HepG2 (cell line): ENCODE data around the gene PSMD1. TPM values are rescaled to one million over a fixed set of nuclear protein-coding genes. Genes with fewer than 3 reads are reported as not detected.
A peak's percentile ranks its signal among the peaks of the same experiment; 100 is the strongest.

Source experiments
- ATAC-seq: fragments of 200-7000 bp; cut with Tn5 transposase; 3 replicates; pipeline ENCODE4 v1.9.1; 2020; ENCODE audit warnings: mild to moderate bottlenecking, moderate library complexity
- BruUV-seq: library from RNA; stranded (reverse); fragments of 400-500 nt; replicated peaks from 2 replicates; lab custom pipeline; 2021; lab: Mats Ljungman, UMichigan
- CTCF ChIA-PET: fragments of 300-600 bp; formaldehyde crosslinking; extraction: SDS; loops from one replicate; lab custom pipeline; 2021; ENCODE audit warnings: low total read pairs, inconsistent platforms, low intra/inter-chr PET ratio; lab: Yijun Ruan, JAX
- POLR2A ChIA-PET: fragments of 350-600 bp; sonication (Branson Sonifier 250); formaldehyde crosslinking; loops from one replicate; lab custom pipeline; 2020; ENCODE audit warnings: antibody characterized with exemption, inconsistent platforms; lab: Yijun Ruan, JAX
- DNase-seq: peaks from one replicate; pipeline ENCODE4 v3.0.0-alpha.2; 2015; ENCODE audit warnings: low spot score
- FAIRE-seq: peaks from 3 replicates; lab custom pipeline; 2011; peaks lifted over from hg19 to GRCh38; lab: Jason Lieb, UNC
- H2AFZ ChIP-seq: one replicate; pipeline ENCODE4 v1.6.1; 2011; ENCODE audit warnings: low read length, inconsistent platforms
- H3K27ac ChIP-seq: fragments of 300-600 bp; 3 replicates; pipeline ENCODE4 v1.8.0; 2011; ENCODE audit warnings: mixed run types, mild to moderate bottlenecking, mixed read lengths, low read length, inconsistent platforms; ENCODE audit not compliant: insufficient read depth; ENCODE audit errors: extremely low read length
- H3K27me3 ChIP-seq, 2 experiments: fragments of 200-600 bp in 1 of 2; 2 replicates in 1 of 2; 3 replicates in 1 of 2; pipeline versions ENCODE4 v1.6.0 to v1.8.0; 2011; ENCODE audit warnings: low read length in 2 of 2, mild to moderate bottlenecking in 2 of 2, moderate library complexity in 2 of 2, inconsistent platforms in 1 of 2; ENCODE audit not compliant: insufficient read depth in 2 of 2, control insufficient read depth in 1 of 2
- H3K36me3 ChIP-seq, 2 experiments: fragments of 200-600 bp in 1 of 2; replicated peaks in 1 of 2; 2 replicates in 1 of 2; 3 replicates in 1 of 2; pipeline versions ENCODE4 v1.5.1 to v1.8.0; 2011; ENCODE audit warnings: low read length in 2 of 2, inconsistent platforms in 1 of 2; ENCODE audit not compliant: insufficient read depth in 2 of 2, control insufficient read depth in 1 of 2
- H3K4me1 ChIP-seq: 2 replicates; pipeline ENCODE4 v1.5.1; 2012; ENCODE audit warnings: low read length, inconsistent platforms; ENCODE audit not compliant: insufficient read depth
- H3K4me2 ChIP-seq: 2 replicates; pipeline ENCODE4 v1.6.0; 2011; ENCODE audit warnings: low read depth, low read length, inconsistent platforms
- H3K4me3 ChIP-seq, 3 experiments: fragments of 200-600 bp in 1 of 3; sonication (generic), shearing (Covaris generic) in 1 of 3; replicated peaks in 1 of 3; 2 replicates each; pipeline ENCODE4 v1.5.1; 2011 to 2016; ENCODE audit warnings: low read length in 3 of 3, inconsistent platforms in 2 of 3, low read depth in 2 of 3, mild to moderate bottlenecking in 2 of 3, control low read depth in 1 of 3, mixed read lengths in 1 of 3; ENCODE audit not compliant: insufficient read depth in 1 of 3
- H3K79me2 ChIP-seq: one replicate; pipeline ENCODE4 v1.6.1; 2011; ENCODE audit warnings: low read length, inconsistent platforms; ENCODE audit not compliant: insufficient read depth
- H3K9ac ChIP-seq: 2 replicates; pipeline ENCODE4 v1.6.0; 2011; ENCODE audit warnings: mild to moderate bottlenecking, low read depth, low read length, inconsistent platforms; ENCODE audit not compliant: insufficient read depth
- H3K9me3 ChIP-seq: 2 replicates; pipeline ENCODE4 v1.5.1; 2012; ENCODE audit warnings: mild to moderate bottlenecking, low read length
- H4K20me1 ChIP-seq: 2 replicates; pipeline ENCODE4 v1.6.0; 2011; ENCODE audit warnings: inconsistent platforms, mild to moderate bottlenecking, low read length, moderate library complexity; ENCODE audit not compliant: insufficient read depth
- DPF2 ChIP-seq: sonication (generic); formaldehyde crosslinking; IDR thresholded peaks from 2 replicates; pipeline ENCODE4 v1.4.0; 2020; ENCODE audit warnings: mild to moderate bottlenecking, low read depth, missing genetic modification reagents, borderline replicate concordance
- GTF3A ChIP-seq: sonication (generic); formaldehyde crosslinking; conservative IDR thresholded peaks from 2 replicates; pipeline ENCODE4 v1.4.0; 2020; ENCODE audit warnings: mild to moderate bottlenecking, missing genetic modification reagents
- ISL2 ChIP-seq: sonication (generic); formaldehyde crosslinking; IDR thresholded peaks from 2 replicates; pipeline ENCODE4 v1.5.0; 2020; ENCODE audit warnings: missing genetic modification reagents
- NCOA2 ChIP-seq: sonication (generic); formaldehyde crosslinking; IDR thresholded peaks from 2 replicates; pipeline ENCODE4 v1.8.0; 2022; ENCODE audit warnings: inconsistent platforms
- NFE2 ChIP-seq: sonication (generic); formaldehyde crosslinking; IDR thresholded peaks from 2 replicates; pipeline ENCODE4 v1.4.0; 2020; ENCODE audit warnings: missing genetic modification reagents
- PPARG ChIP-seq: conservative IDR thresholded peaks from 2 replicates; pipeline ENCODE4 v1.6.1; 2016; ENCODE audit warnings: missing biosample characterization, missing genetic modification reagents
- RARG ChIP-seq: sonication (generic); formaldehyde crosslinking; IDR thresholded peaks from 2 replicates; pipeline ENCODE4 v1.4.0; 2020; ENCODE audit warnings: low read depth, mild to moderate bottlenecking, missing genetic modification reagents
- SOX6 ChIP-seq, 2 experiments: fragments of 450-650 bp in 1 of 2; sonication (generic) in 1 of 2; formaldehyde crosslinking in 1 of 2; IDR thresholded peaks; 2 replicates each; pipeline versions ENCODE4 v1.4.0 to v1.6.1; 2017 to 2020; ENCODE audit warnings: antibody characterized with exemption in 1 of 2, mild to moderate bottlenecking in 1 of 2, missing genetic modification reagents in 1 of 2
- SP140L ChIP-seq: sonication (generic); formaldehyde crosslinking; IDR thresholded peaks from 2 replicates; pipeline ENCODE4 v1.4.0; 2020; ENCODE audit warnings: missing genetic modification reagents, borderline replicate concordance
- ZC3H4 ChIP-seq: sonication (generic); formaldehyde crosslinking; IDR thresholded peaks from 2 replicates; pipeline ENCODE4 v1.4.0; 2020; ENCODE audit warnings: missing genetic modification reagents, borderline replicate concordance
- ZFP91 ChIP-seq: sonication (generic); formaldehyde crosslinking; IDR thresholded peaks from 2 replicates; pipeline ENCODE4 v1.9.0; 2022; ENCODE audit warnings: missing genetic modification reagents, mild to moderate bottlenecking, borderline replicate concordance
- ZNF3 ChIP-seq: IDR thresholded peaks from 2 replicates; pipeline ENCODE4 v1.7.0; 2017; ENCODE audit warnings: inconsistent platforms
- ZNF484 ChIP-seq: sonication (generic); formaldehyde crosslinking; IDR thresholded peaks from 2 replicates; pipeline ENCODE4 v1.5.1; 2020; ENCODE audit warnings: mild to moderate bottlenecking, low read depth, missing genetic modification reagents, borderline replicate concordance
- ZNF639 ChIP-seq: conservative IDR thresholded peaks from 2 replicates; pipeline ENCODE4 v1.6.1; 2018; ENCODE audit warnings: missing genetic modification reagents
- WGBS: methylation state at CpG from one replicate; pipeline ENCODE4 v1.1.6; 2017; ENCODE audit warnings: low lambda C conversion rate; 5-methylcytosine and 5-hydroxymethylcytosine counted together
- in situ Hi-C: cut with HindIII; loops from 2 replicates; pipeline ENCODE4 v1.10.0; 2017; ENCODE audit warnings: low pct_unique_long_range_greater_than_20kb; ENCODE audit not compliant: extremely low pct_ligation_motif_present
- intact Hi-C: fragments of 100-400 bp; cut with micrococcal nuclease; formaldehyde crosslinking; loops from one replicate; pipeline ENCODE4 v1.10.0; 2022; ENCODE audit not compliant: unreplicated experiment
- polyA plus RNA-seq, 8 experiments: library from polyadenylated mRNA; depleted of rRNA in 3 of 8; stranded (reverse) in 7 of 8; unstranded in 1 of 8; fragments of >200 nt; fragmentation: Illumina TruSeq in 4 of 8; extraction: Trizol in 4 of 8; gene quantifications; 2 replicates each; pipeline versions ENCODE4 v1.2.1 to v1.2.3, GENCODE V29; 2011 to 2016; ENCODE audit warnings: low read depth in 4 of 8, missing spikeins in 1 of 8, mixed read lengths in 1 of 8; ENCODE audit not compliant: insufficient read depth in 1 of 8
- total RNA-seq, 5 experiments: library from RNA; depleted of rRNA; stranded (reverse); fragments of >200 nt; fragmentation: Illumina TruSeq; extraction: Trizol; gene quantifications; 2 replicates each; pipeline ENCODE4 v1.2.3, GENCODE V29; 2016; ENCODE audit warnings: low read depth in 1 of 5
- TF ChIP-seq, protein P1 (sequence below): sonication (generic); IDR thresholded peaks from 2 replicates; pipeline ENCODE4 v1.6.1; 2016; ENCODE audit warnings: low read depth, borderline replicate concordance
- TF ChIP-seq, protein P2 (sequence below), 2 experiments: sonication (generic) in 1 of 2; formaldehyde crosslinking in 1 of 2; IDR thresholded peaks; 2 replicates each; pipeline versions ENCODE4 v1.5.1 to v1.6.1; 2011 to 2020; ENCODE audit warnings: borderline replicate concordance in 1 of 2, low read depth in 1 of 2, low read length in 1 of 2, mild to moderate bottlenecking in 1 of 2, missing genetic modification reagents in 1 of 2, moderate library complexity in 1 of 2

PSMD1 gene
- total and polyA plus RNA-seq, 2 of the 13 experiments (the other 11 are each of a cell fraction or from before 2014, with no cell fraction given), result 136 to 191 TPM

GRCh38 chr2:231100990-231101389 is 44.3 kb downstream of the PSMD1 start (continued):
- TF ChIP-seq GTF3A (CRISPR knock-in tag), result 0 out of 2 replicates have a peak, but pooled peaks have one; percentile 18
- peak; percentile 47; the same call in 1 of the 2 replicates for TF ChIP-seq NCOA2
- no peak for TF ChIP-seq ZC3H4 (CRISPR knock-in tag)
- 0 out of 2 replicates have a peak, but pooled peaks have one; percentile 17 for TF ChIP-seq ZFP91
- TF ChIP-seq NFE2 (CRISPR knock-in tag), result no peak
- TF ChIP-seq DPF2 (CRISPR knock-in tag), result 0 out of 2 replicates have a peak, but pooled peaks have one; percentile 40
- TF ChIP-seq, protein P1, sequence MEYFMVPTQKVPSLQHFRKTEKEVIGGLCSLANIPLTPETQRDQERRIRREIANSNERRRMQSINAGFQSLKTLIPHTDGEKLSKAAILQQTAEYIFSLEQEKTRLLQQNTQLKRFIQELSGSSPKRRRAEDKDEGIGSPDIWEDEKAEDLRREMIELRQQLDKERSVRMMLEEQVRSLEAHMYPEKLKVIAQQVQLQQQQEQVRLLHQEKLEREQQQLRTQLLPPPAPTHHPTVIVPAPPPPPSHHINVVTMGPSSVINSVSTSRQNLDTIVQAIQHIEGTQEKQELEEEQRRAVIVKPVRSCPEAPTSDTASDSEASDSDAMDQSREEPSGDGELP, result no peak
- no peak for TF ChIP-seq ZNF484
- TF ChIP-seq SOX6 (IDR thresholded peaks at IDR 0.05), result no peak
- peak; percentile 45; the same call in 1 of the 2 replicates for TF ChIP-seq SOX6 (CRISPR knock-in tag; IDR thresholded peaks at IDR 0.05)
- 0 out of 2 replicates have a peak, but pooled peaks have one; percentile 21 for TF ChIP-seq PPARG
- peak; percentile 42; the same call in 1 of the 2 replicates for TF ChIP-seq ISL2 (CRISPR knock-in tag)

GRCh38 chr2:231102772-231103171 is 46.1 kb downstream of the PSMD1 start:
- WGBS, result 94% methylated on average over 2 of the region's 2 CpGs
- Histone ChIP-seq H3K9ac (no peak overlapping the region), H3K36me3 (peaks cover 0 to 33% of the 10 kb centered on the region in 2 experiments; a peak in 3 of 5 replicates), H2AFZ (no peak overlapping the region), H3K79me2 (peaks cover 12% of the 10 kb centered on the region), H4K20me1 (no peaks in the 10 kb centered on the region), H3K27ac (no peak overlapping the region), H3K27me3 (no peaks in the 10 kb centered on the region), H3K4me3 (no peak overlapping the region), H3K4me2 (no peak overlapping the region), H3K4me1 (peaks cover 23% of the 10 kb centered on the region), H3K9me3 (no peaks in the 10 kb centered on the region)
- BruUV-seq, result TSS peak; percentile 4
- FAIRE-seq (no peak), DNase-seq (no peak), ATAC-seq (no peak)
- ChIA-PET POLR2A (no interaction called here), CTCF (interaction anchor here (2.5 kb wide), 1 partner anchor 90 kb away, joined by 13 read pairs; no protein-coding TSS in a partner anchor)
- intact Hi-C loops, result loop anchor here (5.0 kb wide), 2 partner anchors 310 to 350 kb away; no protein-coding TSS in a partner anchor
- in situ Hi-C loops, result loop anchor here (10.0 kb wide), 1 partner anchor 312 kb away; no protein-coding TSS in a partner anchor
- TF ChIP-seq, protein P2, sequence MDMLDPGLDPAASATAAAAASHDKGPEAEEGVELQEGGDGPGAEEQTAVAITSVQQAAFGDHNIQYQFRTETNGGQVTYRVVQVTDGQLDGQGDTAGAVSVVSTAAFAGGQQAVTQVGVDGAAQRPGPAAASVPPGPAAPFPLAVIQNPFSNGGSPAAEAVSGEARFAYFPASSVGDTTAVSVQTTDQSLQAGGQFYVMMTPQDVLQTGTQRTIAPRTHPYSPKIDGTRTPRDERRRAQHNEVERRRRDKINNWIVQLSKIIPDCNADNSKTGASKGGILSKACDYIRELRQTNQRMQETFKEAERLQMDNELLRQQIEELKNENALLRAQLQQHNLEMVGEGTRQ (IDR thresholded peaks at IDR 0.05; ENCODE audit: low read depth, low read length), result no peak
- TF ChIP-seq, protein P2 (CRISPR knock-in tag; IDR thresholded peaks at IDR 0.05; ENCODE audit: borderline replicate concordance), result no peak
- TF ChIP-seq SP140L (no peak), ZNF639 (CRISPR knock-in tag) (no peak), RARG (no peak), ZNF3 (CRISPR knock-in tag) (no peak)
